ENCODE measurements around the gene SOX11.

Gene SOX11

DNA sequence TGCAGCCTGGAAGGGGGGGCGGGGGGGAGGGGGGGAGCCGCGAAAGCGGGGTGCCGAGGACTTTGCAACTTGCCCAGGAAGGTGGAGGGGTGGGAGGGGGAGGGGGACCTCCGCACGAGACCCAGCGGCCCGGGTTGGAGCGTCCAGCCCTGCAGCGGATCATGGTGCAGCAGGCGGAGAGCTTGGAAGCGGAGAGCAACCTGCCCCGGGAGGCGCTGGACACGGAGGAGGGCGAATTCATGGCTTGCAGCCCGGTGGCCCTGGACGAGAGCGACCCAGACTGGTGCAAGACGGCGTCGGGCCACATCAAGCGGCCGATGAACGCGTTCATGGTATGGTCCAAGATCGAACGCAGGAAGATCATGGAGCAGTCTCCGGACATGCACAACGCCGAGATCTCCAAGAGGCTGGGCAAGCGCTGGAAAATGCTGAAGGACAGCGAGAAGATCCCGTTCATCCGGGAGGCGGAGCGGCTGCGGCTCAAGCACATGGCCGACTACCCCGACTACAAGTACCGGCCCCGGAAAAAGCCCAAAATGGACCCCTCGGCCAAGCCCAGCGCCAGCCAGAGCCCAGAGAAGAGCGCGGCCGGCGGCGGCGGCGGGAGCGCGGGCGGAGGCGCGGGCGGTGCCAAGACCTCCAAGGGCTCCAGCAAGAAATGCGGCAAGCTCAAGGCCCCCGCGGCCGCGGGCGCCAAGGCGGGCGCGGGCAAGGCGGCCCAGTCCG lies 540 bp downstream of the SOX11 start:
- DNase-seq = peak; percentile 85

DNA sequence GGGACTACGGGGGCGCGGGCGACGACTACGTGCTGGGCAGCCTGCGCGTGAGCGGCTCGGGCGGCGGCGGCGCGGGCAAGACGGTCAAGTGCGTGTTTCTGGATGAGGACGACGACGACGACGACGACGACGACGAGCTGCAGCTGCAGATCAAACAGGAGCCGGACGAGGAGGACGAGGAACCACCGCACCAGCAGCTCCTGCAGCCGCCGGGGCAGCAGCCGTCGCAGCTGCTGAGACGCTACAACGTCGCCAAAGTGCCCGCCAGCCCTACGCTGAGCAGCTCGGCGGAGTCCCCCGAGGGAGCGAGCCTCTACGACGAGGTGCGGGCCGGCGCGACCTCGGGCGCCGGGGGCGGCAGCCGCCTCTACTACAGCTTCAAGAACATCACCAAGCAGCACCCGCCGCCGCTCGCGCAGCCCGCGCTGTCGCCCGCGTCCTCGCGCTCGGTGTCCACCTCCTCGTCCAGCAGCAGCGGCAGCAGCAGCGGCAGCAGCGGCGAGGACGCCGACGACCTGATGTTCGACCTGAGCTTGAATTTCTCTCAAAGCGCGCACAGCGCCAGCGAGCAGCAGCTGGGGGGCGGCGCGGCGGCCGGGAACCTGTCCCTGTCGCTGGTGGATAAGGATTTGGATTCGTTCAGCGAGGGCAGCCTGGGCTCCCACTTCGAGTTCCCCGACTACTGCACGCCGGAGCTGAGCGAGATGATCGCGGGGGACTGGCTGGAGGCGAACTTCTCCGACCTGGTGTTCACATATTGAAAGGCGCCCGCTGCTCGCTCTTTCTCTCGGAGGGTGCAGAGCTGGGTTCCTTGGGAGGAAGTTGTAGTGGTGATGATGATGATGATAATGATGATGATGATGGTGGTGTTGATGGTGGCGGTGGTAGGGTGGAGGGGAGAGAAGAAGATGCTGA lies 1.4 kb downstream of the SOX11 start:
- DNase-seq = peak; percentile 77

DNA sequence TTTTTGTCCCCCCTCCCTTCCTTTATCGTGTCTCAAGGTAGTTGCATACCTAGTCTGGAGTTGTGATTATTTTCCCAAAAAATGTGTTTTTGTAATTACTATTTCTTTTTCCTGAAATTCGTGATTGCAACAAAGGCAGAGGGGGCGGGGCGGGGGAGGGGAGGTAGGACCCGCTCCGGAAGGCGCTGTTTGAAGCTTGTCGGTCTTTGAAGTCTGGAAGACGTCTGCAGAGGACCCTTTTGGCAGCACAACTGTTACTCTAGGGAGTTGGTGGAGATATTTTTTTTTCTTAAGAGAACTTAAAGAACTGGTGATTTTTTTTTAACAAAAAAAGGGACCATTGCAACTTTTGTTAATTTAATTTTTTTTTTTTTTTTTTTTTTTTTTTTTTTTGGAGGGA lies 2.1 kb downstream of the SOX11 start:
- peak; percentile 71 for DNase-seq

DNA sequence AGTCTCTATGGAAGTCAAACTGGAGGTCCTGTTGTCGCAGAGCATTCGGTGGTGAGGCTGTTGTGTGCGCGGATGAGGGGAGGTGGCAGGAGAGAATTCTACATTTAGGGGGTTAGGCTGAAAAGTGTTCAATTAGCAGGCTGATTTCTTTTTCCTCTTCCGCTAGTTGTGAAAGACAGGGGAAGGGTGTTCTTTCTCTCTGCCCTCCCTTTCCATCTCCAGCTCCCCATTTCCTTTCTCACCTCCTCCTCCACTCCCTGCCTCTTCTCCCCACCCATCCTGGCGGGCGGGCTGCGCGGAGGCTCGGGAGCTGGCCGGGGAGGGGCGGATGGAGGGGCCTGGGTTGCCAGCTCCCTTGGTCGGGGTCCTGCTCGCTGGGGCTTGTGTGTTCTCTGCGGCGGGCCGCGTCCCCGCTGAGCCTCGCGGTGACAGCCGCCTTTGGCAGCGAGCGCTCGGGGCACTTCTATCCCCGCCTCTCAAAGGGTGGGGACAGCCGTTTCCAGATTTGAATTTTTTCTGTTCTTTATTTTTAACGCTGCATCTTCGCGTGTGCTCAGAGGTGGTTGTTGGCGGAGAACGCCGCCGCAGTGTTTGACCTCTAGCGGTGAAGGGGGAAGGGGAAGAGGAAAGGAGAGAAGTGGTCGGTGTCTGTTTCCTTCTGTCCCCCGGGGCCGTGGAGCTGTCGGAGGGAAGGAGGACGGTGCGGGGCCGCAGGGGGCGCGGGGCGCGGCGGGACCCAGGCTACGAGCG lies 3.6 kb downstream of the SOX11 start:
- DNase-seq = peak; percentile 84

DNA sequence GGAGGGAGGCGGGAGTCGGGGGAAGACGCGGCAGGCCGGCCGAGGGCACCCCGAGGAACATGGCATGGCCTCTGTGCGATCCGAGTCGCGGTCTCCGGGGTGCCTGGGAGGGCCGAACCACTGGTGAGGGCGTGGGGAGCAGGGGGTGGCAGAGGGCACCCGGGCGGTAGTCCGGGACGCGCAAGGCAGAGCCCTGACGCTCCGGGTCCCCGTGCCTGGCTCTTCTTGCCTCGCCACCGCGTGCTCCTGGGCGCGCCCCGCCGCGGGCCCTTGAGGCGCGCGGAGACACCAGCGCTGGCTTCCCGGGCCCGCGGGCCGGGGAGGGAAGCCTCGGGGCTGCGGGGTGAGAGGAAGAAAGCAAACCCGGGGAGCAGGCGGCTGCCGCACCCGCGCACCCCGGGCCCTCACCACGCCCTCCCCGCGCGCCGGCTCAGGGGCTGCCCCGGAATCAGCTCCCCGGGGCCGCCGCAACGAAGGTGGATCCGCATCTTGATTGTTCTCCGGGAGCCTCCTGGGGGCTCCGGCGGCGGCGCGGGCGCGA lies 4.3 kb downstream of the SOX11 start:
- DNase-seq = no peak

DNA sequence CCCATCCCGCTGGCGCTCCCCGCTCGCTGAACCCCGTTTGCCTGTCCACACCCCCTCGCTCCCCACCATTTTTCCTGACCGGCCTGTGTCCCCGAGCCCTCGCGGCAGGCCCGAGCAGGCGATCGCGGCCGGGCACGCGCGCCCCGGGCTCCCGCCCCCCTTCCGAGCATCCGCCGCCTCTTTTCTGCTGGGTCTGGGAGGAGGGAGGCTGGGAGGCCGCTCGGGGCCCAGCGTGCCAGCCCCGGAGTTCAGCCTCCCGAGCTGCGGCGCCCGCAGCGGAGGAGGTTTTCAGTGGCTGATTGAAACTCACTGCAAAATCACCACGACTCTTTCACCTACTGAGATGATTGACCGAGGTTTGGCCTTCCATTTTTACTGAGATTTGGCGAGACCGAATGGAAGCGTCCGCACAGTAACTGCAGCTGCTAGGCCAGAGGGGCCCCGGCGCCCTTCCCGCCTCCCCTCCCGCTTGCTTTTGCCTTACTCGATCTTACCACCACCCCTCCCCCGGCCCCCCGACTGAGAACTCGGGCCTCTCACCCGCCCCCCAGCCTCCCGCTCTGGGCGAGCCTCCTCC lies 4.8 kb downstream of the SOX11 start:
- DNase-seq = peak; percentile 87

DNA sequence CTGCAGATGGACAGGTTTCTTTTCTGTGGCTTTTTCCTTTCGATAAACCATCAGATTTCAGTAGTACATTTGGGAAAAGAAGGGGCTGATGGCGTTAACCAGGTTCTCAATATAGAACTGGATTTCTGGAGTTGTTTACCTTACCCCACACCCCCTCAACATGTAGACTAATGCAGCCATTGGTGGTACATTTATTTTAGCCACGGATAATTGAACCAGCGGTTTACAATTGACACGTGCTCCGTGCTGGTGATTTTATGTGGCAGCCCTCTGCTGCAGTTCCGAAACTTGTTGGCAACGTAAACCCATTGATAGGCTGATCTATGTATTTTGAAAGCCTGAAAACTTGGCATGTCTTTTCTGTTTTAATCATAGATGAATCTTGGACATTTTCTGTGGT lies 5.4 kb downstream of the SOX11 start:
- DNase-seq = no peak

DNA sequence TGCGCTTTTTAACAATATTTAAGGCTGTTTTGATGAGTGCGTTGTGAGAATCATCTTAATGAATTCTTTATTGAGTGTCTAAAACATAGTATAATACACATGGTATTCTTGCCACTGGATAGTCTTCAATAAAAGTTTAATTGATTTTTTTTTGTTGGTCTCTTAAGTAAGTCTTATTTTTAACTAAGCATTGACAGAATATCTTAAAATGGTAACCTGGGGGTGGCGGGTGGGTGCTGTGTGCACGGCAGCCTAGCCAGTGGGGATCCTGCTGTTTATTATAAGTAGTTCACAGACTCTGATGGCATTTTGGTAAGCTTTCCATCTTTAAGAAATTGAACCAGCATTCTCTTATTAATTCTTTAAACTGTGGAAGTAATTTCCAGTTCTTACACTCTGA lies 6.0 kb downstream of the SOX11 start:
- no peak for DNase-seq

DNA sequence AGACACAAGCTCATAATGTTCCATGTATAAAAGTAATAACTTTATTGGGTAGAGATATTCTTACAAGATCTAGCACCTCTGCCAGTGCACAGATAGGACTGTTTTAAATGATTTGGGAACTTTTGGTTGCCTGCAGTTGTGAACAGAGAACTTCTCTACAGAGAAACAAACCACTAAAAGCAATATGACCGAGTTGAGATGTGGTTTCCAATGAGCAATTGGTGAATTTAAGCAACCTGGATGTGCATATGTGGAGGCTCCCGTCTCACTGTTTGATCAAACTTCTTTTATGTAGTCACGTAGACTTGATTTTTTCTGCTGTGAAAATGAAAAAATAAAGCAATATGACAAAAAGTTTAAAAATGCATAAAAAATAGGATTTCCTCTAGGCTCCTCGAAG lies 7.8 kb downstream of the SOX11 start:
- no peak for DNase-seq

DNA sequence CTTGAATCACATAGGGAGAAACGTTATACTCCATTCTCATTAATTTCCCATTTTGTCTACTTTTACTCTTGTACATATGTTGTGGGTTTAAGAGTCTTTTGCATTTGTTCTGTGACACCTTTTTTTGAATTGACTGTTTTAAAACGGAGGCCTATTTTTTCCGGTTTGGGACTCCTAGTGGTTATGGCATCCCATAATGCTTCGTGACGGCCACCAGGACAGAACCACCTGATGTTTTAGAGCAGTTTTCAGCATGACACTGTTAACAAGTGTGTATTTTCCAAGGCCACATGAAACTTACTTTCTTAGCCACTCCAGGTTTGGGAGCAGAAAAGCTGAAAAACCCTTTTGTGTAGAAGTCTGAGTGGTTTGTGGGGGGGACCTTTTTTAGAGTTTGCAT lies 8.4 kb downstream of the SOX11 start:
- DNase-seq = no peak

DNA sequence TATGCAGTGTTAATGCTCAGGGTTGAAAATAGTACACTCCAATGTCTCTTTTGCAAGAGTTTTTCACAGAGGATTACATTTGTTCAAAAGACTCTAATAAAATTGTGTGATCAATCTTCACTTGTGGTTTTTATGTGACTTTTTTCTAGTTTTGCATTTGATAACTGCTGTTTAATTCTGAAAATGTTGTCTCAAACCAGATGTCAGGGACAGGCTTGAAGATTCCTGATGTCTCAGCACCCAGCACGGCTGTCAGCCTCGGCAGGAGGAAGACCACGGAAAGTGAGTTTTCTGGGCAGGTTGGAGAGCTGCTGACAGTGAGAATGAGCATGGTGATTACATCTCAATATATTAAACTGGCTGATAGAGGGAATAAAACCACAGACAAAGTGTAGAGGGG lies 9.1 kb downstream of the SOX11 start:
- no peak for DNase-seq

DNA sequence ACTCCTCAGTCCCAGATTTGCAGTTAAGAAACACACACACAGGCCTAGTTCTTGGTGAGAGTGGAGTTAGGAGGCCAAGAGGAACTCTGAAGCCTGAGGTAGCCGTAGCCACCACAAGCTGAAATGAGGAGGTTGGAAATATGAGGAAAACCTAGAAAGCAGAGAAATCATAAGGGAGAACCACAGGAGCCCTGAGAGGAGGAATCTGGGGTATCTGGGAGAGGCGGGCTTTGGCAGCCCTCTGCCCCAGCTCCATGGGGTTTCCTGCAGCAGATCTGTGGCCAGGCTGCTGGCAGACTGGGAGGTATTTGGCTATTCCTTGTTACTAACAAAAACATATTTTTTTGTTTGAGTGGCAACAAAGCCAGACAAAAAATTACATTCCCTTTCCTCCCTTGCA lies 11.0 kb downstream of the SOX11 start:
- DNase-seq = no peak

DNA sequence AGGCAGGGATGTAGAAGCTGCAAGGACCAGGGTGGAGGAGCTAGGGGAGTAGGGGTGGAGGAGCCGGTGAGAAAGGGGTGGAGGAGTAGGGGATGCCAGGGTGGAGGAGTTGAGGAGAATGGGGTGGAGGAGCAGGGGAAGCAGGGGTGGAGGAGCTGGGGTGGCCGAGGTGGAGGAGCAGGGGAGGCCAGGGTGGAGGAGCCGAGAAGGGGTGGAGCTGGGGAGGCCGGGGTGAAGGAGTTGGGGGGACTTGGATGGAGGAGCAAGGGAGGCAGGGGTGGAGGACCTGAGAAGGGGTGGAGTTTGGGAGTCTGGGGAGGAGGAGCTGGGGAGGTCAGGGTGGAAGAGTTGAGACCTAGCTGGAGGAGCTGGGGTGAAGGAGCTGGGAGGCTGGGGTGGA lies 13.3 kb downstream of the SOX11 start:
- DNase-seq = no peak

DNA sequence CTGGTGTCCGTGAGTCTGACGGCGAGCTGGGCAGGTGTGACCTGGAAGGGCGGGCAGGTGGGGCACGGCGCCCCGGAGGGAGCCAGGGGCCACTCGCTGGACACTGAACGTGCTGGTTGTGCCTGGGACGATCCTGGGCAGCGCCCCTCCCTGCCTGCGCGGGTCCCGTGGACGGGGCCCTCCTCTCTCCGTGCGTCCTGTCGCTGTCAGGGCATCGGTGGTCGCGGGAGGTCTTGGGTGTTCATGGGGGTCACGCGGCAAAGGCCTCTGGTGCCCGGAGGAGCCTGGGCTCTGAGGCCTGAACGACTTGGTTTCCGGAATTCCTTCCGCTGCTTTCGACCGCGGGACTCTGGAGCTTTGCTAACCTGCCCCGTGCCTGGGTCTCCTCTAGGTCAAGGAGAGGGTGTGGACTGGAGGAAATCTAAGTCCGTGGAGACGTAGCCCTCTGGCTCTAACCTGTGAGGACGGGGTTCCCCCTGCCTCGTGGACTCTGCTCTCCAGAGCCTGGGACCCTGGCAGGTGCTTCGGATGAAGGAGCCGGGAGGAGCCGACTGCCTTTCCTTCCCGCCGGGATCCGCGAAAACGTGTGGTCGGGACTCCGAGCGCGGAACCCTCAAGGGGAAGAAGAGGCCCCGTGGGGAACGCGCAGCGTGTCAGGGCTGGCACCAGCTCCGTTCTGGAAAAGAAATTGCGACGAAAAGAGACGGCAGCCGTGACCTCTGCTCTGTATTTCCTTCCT lies 14.7 kb downstream of the SOX11 start:
- DNase-seq = no peak

DNA sequence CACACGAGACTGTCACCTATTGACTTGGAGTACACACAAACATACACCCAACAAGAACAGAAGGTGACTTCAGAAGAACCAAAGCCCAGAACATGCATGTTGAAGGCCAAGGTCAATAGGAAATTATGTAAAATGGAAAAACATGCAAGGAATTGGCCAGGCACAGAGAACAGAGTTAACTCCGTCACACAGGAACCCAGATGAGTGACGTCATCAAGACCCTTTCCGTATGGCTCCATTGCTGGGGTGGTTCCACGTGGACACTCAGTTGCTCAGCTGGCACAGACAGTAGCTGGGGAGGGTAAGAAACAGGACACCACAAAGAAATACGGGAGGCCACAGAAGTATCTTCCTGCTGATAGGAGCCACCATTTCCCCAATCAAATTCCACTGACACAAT lies 18.4 kb downstream of the SOX11 start:
- DNase-seq = no peak

DNA sequence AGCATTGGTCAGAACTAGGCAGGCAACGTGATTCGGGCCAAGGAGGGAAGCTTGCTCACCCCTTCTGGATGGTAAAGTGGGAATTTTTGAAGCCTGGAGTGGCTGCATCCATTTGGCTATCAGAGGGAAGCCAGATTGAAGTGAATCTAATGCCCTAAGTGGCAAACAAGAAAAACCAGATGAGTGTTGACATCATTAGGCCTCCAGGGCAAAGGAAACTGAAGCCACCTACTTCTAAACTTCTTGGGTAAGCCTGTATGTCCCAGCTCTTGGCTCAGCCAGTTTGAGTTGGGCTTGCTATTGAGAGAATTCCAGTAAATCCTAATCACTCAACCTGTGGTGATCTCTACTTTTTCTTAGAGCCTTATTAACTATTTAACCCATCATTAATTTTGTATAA lies 20.9 kb downstream of the SOX11 start:
- no peak for DNase-seq

DNA sequence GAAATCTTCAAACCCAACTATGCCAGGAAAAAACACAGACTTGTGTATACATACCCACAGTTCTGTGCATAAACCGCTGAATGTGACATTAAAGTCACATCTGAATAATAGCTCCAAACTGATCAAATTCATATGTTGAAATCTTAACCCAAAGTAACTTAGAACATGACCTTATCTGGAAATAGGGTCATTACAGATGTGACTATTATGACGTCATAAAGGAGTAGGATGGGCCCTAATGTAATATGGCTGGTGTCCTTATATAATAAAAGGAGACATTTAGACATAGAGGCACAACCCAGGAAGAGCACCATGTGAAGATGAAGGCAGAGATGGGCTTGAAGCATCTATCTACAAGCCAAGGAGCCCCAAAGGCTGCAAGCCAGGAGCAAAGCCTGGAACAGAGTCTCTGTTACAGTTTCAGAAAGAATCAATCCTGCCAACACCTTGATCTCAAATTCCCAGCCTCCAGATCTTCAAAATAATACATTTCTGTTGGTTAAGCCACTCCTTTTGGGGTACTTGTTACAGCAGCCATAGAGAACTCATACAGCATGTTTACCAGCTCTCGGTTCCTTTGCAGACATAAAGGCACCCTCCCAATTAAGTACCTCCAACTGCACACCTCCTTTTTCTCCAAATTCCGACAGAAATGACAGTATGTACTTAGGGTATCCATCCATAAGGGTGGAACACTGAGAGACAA lies 27.6 kb downstream of the SOX11 start:
- DNase-seq = no peak

DNA sequence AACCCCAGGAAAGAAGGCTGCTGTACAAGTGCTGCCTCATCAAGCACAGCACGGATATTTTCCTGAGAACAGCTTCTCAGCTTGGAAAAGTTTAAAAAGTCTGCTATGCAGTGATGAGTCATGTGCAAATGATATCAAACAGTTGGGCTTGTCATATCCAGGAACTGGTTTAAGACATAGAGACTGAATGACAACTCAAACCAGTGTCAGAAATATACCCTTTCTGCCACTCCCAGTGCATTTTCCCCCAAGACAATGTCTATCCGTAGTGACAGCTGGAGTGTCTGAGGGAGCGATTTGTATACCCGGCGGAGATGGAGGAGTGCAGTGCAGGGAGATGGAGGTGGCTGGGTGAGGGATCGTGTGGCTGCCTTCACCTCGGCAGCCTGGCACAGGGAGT lies 28.2 kb downstream of the SOX11 start:
- DNase-seq = no peak

DNA sequence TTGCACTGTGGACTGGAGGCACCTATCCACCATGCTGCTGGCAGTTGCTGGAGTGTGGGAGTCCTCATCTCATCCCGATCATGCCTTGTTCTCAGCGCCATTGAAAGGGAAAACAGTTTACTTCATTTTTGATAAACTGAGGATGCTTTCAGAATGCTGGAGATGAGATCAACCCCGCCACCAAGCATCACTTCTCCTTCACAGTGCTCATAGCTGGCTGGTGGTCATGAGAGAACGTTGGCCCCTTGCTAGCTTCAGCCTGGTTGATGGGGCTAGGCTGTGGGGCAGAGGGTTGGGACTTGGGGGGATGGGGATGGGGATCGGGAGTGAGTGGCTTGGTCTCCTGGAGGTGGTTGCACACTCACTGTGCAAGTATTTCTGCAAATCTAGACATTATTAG lies 30.1 kb downstream of the SOX11 start:
- no peak for DNase-seq

DNA sequence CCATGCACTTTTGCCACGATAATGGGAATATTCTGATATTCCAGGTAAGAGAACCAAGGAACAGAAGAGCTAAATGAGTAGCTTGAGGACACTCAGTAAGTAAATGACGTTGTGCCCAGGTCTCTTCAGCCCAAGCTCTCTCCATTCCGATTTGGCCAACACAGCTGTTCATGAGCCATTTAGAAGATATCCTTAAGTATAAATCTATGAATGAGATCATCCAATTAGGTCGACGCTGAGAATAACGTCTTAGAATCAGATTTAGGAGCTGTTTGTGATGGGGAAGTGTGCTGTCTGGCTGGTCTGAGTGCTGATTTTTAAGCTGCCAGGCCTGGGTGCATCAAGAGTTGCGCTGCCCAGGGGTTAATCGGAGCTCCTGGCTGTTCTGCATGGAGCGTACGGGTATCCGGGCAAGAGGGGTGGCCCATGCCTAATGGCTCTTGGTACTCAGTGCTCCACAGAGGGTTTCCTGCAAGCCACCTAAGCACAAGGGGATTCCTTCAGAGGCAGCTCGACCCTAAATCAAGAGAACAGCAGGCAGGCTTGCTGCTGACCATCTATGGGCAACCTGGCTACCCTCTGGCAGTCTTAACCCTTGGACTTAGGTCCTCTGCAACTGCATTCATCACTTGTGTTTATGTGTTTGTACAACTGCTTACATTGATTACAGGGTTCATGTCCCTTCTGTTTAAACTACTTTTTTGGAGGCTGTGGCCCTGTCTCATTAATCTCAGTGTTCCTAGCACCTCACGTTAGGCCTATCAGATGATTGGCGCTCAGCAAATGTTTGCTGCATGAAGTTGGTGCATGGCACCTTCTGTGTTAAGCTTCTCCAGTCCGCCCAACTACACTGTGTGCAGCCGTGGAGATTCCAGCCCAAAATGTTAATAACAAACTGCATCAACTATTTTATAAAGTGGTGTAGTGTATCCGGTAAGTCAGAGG lies 31.9 kb downstream of the SOX11 start:
- DNase-seq = no peak
